GM20000 (cell line): Measurements from ENCODE around the gene DCBLD1.

ENCODE experiments used
- DNase-seq: peaks from one replicate; pipeline ENCODE4 v3.0.0; 2012; ENCODE audit warnings: low spot score
- CTCF ChIP-seq: IDR thresholded peaks from 2 replicates; pipeline ENCODE4 v1.5.1; 2012; ENCODE audit warnings: mild to moderate bottlenecking, control low read depth; ENCODE audit errors: extremely low read depth, missing control alignments

DCBLD1 gene

GRCh38 chr6:117531809-117532725, 49.6 kb downstream of the DCBLD1 start:
- TF ChIP-seq CTCF: no peak
- no peak for DNase-seq

DNA sequence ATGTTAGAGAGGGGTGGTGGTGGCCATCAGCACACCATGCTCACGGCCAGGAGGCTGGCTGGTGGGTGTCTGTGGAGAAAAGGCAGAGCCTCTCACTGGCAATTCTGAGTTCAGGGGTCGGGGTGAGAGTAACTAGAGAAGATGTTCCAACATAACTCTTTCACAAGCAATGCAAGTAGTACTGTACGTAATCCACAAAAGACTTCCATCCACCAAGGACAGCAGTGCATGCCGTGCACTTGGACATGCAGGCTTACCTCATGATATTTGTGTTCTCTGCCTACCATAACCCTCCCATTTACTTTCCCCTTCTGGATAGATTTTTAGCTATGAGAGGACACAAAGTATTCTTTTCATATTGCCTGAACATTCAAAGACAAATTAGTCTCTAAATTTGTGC, 51.3 kb downstream of the DCBLD1 start:
- no peak for TF ChIP-seq CTCF
- no peak for DNase-seq

DNA sequence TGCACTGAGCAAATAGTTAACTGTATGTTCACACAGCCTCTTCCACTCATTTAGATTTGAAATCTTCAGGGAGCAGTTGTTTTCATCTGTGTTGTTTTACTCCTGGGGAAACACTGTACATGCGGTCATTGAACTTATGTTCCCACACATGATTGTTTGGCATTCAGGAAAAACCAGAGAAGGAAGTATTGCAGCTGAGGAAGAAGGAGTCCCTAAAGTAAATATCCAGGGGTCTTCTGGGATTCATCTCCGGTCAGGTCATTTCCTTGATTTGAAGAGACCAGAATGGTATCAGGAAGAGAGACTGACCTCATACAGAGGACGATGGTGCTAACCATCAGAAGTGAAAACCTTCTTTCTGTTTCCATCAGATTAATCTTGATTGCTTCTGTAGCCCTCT, 52.5 kb downstream of the DCBLD1 start:
- TF ChIP-seq CTCF: no peak

GRCh38 chr6:117536317-117536716, 53.8 kb downstream of the DCBLD1 start:
- no peak for DNase-seq

More for the DNA sequence above, 52.5 kb downstream of the DCBLD1 start:
- DNase-seq: no peak

GRCh38 chr6:117538615-117539014, 56.1 kb downstream of the DCBLD1 start:
- no peak for TF ChIP-seq CTCF
- no peak for DNase-seq

More at GRCh38 chr6:117536317-117536716, 53.8 kb downstream of the DCBLD1 start:
- TF ChIP-seq CTCF: no peak

- no peak for DNase-seq
- no peak for TF ChIP-seq CTCF
Observed at GRCh38 chr6:117540670-117541069, 58.2 kb downstream of the DCBLD1 start.

GRCh38 chr6:117542493-117542892, 60.0 kb downstream of the DCBLD1 start:
- no peak for DNase-seq
- no peak for TF ChIP-seq CTCF
